Osteoblast (primary cell): Measurements from ENCODE around the gene CDC34. TPM values are rescaled to one million over a fixed set of nuclear protein-coding genes. Genes with fewer than 3 reads are reported as not detected.

Source experiments
- DNase-seq: peaks from one replicate; pipeline ENCODE4 v3.0.0; 2011; ENCODE audit warnings: low spot score, mixed read lengths; ENCODE audit not compliant: insufficient read length; ENCODE audit errors: missing footprints
- H2AFZ ChIP-seq: 2 replicates; pipeline ENCODE4 v1.6.0; 2011; ENCODE audit warnings: mild to moderate bottlenecking, low read length
- H3K27ac ChIP-seq: 2 replicates; pipeline ENCODE4 v1.5.1; 2011; ENCODE audit warnings: mild to moderate bottlenecking, low read depth, low read length, moderate library complexity
- H3K27me3 ChIP-seq: 2 replicates; pipeline ENCODE4 v1.6.0; 2012; ENCODE audit warnings: mild to moderate bottlenecking, control low read depth, inconsistent platforms, low read length, moderate library complexity; ENCODE audit not compliant: insufficient read depth
- H3K36me3 ChIP-seq: 2 replicates; pipeline ENCODE4 v1.5.1; 2011; ENCODE audit warnings: mild to moderate bottlenecking, low read length, control low read depth, moderate library complexity; ENCODE audit not compliant: insufficient read depth
- H3K4me1 ChIP-seq: 2 replicates; pipeline ENCODE4 v1.5.1; 2011; ENCODE audit warnings: mild to moderate bottlenecking, low read length, control low read depth, moderate library complexity; ENCODE audit not compliant: insufficient read depth
- H3K4me2 ChIP-seq: 2 replicates; pipeline ENCODE4 v1.6.0; 2011; ENCODE audit warnings: mild to moderate bottlenecking, low read length; ENCODE audit not compliant: insufficient read depth
- H3K4me3 ChIP-seq: fragments of 200-600 bp; sonication (generic); 3 replicates; pipeline ENCODE4 v1.5.1; 2012; ENCODE audit warnings: mild to moderate bottlenecking, low read length, inconsistent platforms; ENCODE audit not compliant: insufficient read depth
- H3K79me2 ChIP-seq: 2 replicates; pipeline ENCODE4 v1.6.0; 2012; ENCODE audit warnings: mild to moderate bottlenecking, low read length, control low read depth, inconsistent platforms; ENCODE audit not compliant: insufficient read depth
- H3K9me3 ChIP-seq: 2 replicates; pipeline ENCODE4 v1.5.1; 2011; ENCODE audit warnings: low read depth, low read length, control low read depth
- H4K20me1 ChIP-seq: 2 replicates; pipeline ENCODE4 v1.6.0; 2012; ENCODE audit warnings: mild to moderate bottlenecking, low read length, control low read depth; ENCODE audit not compliant: insufficient read depth
- CTCF ChIP-seq: IDR thresholded peaks from 2 replicates; pipeline ENCODE4 v1.5.1; 2011; ENCODE audit warnings: mild to moderate bottlenecking, low read depth, low read length, moderate library complexity; ENCODE audit errors: extremely low read depth
- total RNA-seq: library from RNA; depleted of rRNA; stranded (reverse); fragments of >200 nt; gene quantifications from 2 replicates; pipeline ENCODE4 v1.2.3, GENCODE V29; 2012

CDC34 gene
- total RNA-seq, 1 donor = 32.9 TPM

DNA sequence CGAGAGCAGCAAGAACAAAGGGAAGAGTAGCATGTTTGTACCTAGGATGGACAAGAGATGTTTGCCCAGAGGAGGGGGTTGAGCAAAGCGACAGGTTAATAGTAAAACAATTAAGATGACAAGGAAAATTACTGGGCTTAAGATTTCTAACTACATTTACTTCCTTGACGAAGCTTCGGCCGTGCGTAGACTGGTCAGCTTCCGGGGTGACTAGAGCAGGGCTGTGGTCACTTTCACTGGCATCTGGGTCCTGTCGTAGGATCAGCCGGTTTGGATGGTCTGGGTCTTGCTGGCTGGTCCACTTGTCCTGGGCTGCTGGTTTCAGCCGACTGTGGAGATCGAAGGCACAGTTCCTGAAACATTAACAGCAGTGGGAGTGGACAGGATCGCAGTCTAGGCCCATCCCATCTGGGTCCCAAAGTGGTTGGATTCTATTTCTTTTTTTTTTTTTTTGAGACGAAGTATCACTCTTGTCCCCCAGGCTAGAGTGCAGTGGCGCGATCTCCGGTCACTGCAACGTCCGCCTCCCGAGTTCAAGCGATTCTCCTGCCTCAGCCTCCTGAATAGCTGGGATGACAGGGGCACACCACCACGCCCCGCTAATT lies 35.8 kb downstream of the CDC34 start:
- Histone ChIP-seq H3K4me2 (no peak overlapping the region), H3K9me3 (no peaks in the 10 kb centered on the region), H3K4me3 (no peak overlapping the region), H3K27me3 (no peaks in the 10 kb centered on the region), H4K20me1 (no peaks in the 10 kb centered on the region), H3K4me1 (peaks cover 11% of the 10 kb centered on the region), H3K79me2 (peaks cover under 1% of the 10 kb centered on the region), H3K27ac (no peak overlapping the region), H2AFZ (no peak overlapping the region), H3K36me3 (no peaks in the 10 kb centered on the region)
- no peak for TF ChIP-seq CTCF
- DNase-seq = no peak

- no peak for DNase-seq
- Histone ChIP-seq H4K20me1 (peaks cover 21% of the 10 kb centered on the region), H3K4me2 (no peak overlapping the region), H3K4me1 (peaks cover 28% of the 10 kb centered on the region), H3K9me3 (no peaks in the 10 kb centered on the region), H3K4me3 (no peak overlapping the region), H3K27me3 (no peaks in the 10 kb centered on the region), H3K79me2 (peaks cover 28% of the 10 kb centered on the region), H3K27ac (no peak overlapping the region), H2AFZ (no peak overlapping the region), H3K36me3 (no peaks in the 10 kb centered on the region)
- no peak for TF ChIP-seq CTCF
Observed at GRCh38 chr19:570251-570686, 38.7 kb downstream of the CDC34 start.

GRCh38 chr19:570937-571565 lies 39.5 kb downstream of the CDC34 start:
- no peaks in the 10 kb centered on the region for H3K9me3 ChIP-seq
- peak overlapping the region; percentile 97 for H3K4me3 ChIP-seq
- H3K4me1 ChIP-seq = peaks cover 34% of the 10 kb centered on the region
- no peak for TF ChIP-seq CTCF
- peak overlapping the region; percentile 96 for H2AFZ ChIP-seq
- H3K27ac ChIP-seq = peak overlapping the region; percentile 75
- H3K27me3 ChIP-seq = no peaks in the 10 kb centered on the region
- no peaks in the 10 kb centered on the region for H3K36me3 ChIP-seq
- peak overlapping the region; percentile 90 for H3K4me2 ChIP-seq
- DNase-seq = peak; percentile 93
- H3K79me2 ChIP-seq = peaks cover 35% of the 10 kb centered on the region
- peaks cover 26% of the 10 kb centered on the region for H4K20me1 ChIP-seq

- peak; percentile 96 for DNase-seq
- Histone ChIP-seq H3K4me1 (peaks cover 39% of the 10 kb centered on the region), H3K27ac (peak overlapping the region; percentile 75), H3K4me3 (peak overlapping the region; percentile 97), H3K9me3 (no peaks in the 10 kb centered on the region), H2AFZ (peak overlapping the region; percentile 96), H3K79me2 (peaks cover 40% of the 10 kb centered on the region), H3K36me3 (no peaks in the 10 kb centered on the region), H3K27me3 (no peaks in the 10 kb centered on the region), H4K20me1 (peaks cover 32% of the 10 kb centered on the region), H3K4me2 (peak overlapping the region; percentile 90)
- no peak for TF ChIP-seq CTCF
Observed at GRCh38 chr19:571566-571974, 40.0 kb downstream of the CDC34 start.
